Measurements from ENCODE around the gene RAPSN. TPM values are rescaled to one million over a fixed set of nuclear protein-coding genes. Genes with fewer than 3 reads are reported as not detected.

The RAPSN gene
- total RNA-seq, 1 donor from 2014 or later, result not detected

DNA sequence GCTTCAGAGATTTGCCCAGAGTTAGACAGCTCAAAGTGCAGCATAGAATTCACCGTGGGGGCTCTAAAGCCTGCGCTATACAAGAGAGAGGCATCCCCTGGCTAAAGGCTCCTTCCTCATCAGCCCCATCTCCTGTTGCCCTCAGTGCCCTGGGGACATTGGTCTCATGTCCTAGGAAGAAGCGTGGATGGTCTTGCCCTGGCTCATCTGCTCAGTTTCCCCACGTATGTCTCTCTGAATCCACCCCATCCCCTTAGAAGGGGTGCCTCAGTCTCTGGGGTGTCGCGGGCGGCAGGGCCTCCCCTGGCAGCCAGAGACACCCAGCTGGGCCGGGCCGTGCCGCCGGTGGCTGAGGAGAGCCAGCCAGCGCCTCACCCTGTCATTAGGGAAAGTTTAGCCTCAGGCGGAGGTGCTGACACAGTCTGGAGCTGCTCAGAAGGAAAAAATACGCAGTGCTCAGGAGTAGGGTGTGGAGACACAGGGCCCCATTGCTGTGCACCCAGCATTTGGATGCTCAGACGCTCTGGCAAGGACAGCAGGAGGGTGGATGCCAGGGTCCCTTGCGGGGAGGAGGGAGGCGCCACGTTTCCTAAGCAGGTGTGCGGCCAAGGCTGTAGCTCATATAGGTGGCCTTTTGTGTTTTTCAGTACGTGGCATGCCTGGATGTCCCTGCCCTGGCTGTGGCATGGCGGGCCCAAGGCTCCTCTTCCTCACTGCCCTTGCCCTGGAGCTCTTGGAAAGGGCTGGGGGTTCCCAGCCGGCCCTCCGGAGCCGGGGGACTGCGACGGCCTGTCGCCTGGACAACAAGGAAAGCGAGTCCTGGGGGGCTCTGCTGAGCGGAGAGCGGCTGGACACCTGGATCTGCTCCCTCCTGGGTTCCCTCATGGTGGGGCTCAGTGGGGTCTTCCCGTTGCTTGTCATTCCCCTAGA, 39.2 kb downstream of the RAPSN start:
- peak overlapping the region; percentile 96 for H3K4me3 ChIP-seq (ENCODE audit: low read depth, low read length)
- no peak for DNase-seq (ENCODE audit: low read depth)
- TF ChIP-seq CTCF (conservative IDR thresholded peaks at IDR 0.05; ENCODE audit: low read depth, low read length), result no peak

DNA sequence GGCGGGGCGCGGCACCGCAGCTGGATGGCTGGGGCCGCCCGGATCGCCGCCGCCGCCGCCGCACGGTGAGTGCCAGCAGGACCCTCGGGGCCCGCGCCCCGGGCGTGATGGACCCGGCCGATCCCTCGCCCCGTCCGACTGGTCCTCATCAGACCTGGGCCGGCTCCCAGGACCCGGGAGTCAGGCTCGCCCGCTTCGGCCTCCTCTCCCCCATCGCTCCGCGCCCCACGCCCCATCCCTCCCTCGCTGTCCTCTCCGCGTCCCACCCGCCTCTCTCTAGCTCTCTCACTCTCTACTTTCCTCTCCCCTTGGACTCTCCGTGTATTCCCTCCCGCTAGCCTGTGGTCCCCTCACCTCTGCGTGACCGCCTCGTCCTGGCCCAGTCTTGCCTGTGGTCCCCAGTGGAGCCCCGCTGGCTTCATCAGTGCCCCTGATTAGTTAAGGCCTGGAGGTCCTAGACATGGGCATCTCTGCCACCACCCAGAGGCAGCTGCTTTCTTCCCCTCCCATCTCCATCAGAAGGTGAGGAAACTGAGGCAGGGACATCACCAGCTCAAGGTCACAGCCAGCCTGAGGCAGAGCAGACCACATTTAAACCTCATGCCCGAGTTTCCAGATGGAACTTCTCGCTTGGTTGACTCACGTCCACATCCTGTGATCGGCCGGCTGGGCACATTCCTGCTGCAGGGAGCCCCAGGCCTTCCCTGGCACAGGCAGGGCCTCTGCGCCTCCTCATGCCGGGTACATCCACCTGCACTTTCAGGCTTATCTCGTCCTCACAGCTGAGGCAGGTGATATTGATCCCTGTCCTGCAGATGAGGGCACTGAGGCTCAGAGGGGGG, 40.1 kb downstream of the RAPSN start:
- TF ChIP-seq CTCF (conservative IDR thresholded peaks at IDR 0.05; ENCODE audit: low read depth, low read length), result no peak
- peak overlapping the region; percentile 96 for H3K4me3 ChIP-seq (ENCODE audit: low read depth, low read length)
- peak; percentile 50 for DNase-seq (ENCODE audit: low read depth)

GRCh38 chr11:47407746-47408590, 41.0 kb downstream of the RAPSN start, which contains the start of gene SLC39A13:
Gene SLC39A13, plus strand, starts transcription at chr11:47408590. Its CDS starts 1,505 bp downstream, at chr11:47410095.
- TF ChIP-seq CTCF (conservative IDR thresholded peaks at IDR 0.05; ENCODE audit: low read depth, low read length), result peak; percentile 72
- peak within 1 kb of the TSS; percentile 96 for H3K4me3 ChIP-seq (ENCODE audit: low read depth, low read length)
- peak; percentile 43 for DNase-seq (ENCODE audit: low read depth)

GRCh38 chr11:47406896-47407745, 41.8 kb downstream of the RAPSN start:
- no peak for TF ChIP-seq CTCF (conservative IDR thresholded peaks at IDR 0.05; ENCODE audit: low read depth, low read length)
- H3K4me3 ChIP-seq (ENCODE audit: low read depth, low read length), result peak overlapping the region; percentile 60
- DNase-seq (ENCODE audit: low read depth), result no peak

- DNase-seq (ENCODE audit: low read depth), result no peak
Measured at GRCh38 chr11:47403571-47403970, 45.4 kb downstream of the RAPSN start.

More at GRCh38 chr11:47403571-47403970, 45.4 kb downstream of the RAPSN start:
- TF ChIP-seq CTCF (conservative IDR thresholded peaks at IDR 0.05; ENCODE audit: low read depth, low read length), result no peak
- H3K4me3 ChIP-seq (ENCODE audit: low read depth, low read length), result no peak overlapping the region

Data from epithelial cell of proximal tubule (primary cell).